Tibial nerve (tissue), 3 donors: ENCODE measurements around the gene ADGRL3.

Experiments used
- POLR2A ChIP-seq, 2 donors: fragments of 450-650 bp; IDR thresholded peaks; one replicate each; pipeline ENCODE4 v1.6.1; 2017; ENCODE audit warnings: antibody characterized with exemption in 2 of 2, mild to moderate bottlenecking in 2 of 2, moderate library complexity in 2 of 2
- TF ChIP-seq, protein P1 (sequence below), 5 experiments: fragments of 200-600 bp in 3 of 5; fragments of 450-650 bp in 2 of 5; sonication (generic) in 3 of 5; IDR thresholded peaks; one replicate each; pipeline ENCODE4 v1.5.1; 2016 to 2019; ENCODE audit warnings: antibody characterized with exemption in 5 of 5, mild to moderate bottlenecking in 3 of 5, moderate library complexity in 2 of 5

DNA sequence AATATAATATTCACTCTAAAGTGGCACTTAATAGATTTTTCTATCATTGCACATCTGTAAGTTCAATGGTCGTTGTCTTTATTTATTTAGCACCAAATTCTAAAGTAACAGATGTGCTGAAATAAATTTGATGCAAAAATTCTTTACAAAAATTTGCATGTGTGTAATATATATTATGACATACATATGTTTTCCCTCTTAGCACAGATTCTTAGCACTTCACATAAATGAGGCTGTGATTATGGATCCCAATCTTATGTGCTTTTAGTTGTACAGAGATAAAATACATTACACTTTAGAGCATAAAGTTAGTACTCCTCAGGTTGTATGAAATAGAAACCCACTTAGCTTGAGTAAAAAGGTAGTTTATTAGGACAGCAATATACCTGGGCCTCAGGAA lies 915.1 kb downstream of the ADGRL3 start:
- no peak for TF ChIP-seq POLR2A (IDR thresholded peaks at IDR 0.05)
- TF ChIP-seq, protein P1, sequence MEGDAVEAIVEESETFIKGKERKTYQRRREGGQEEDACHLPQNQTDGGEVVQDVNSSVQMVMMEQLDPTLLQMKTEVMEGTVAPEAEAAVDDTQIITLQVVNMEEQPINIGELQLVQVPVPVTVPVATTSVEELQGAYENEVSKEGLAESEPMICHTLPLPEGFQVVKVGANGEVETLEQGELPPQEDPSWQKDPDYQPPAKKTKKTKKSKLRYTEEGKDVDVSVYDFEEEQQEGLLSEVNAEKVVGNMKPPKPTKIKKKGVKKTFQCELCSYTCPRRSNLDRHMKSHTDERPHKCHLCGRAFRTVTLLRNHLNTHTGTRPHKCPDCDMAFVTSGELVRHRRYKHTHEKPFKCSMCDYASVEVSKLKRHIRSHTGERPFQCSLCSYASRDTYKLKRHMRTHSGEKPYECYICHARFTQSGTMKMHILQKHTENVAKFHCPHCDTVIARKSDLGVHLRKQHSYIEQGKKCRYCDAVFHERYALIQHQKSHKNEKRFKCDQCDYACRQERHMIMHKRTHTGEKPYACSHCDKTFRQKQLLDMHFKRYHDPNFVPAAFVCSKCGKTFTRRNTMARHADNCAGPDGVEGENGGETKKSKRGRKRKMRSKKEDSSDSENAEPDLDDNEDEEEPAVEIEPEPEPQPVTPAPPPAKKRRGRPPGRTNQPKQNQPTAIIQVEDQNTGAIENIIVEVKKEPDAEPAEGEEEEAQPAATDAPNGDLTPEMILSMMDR (IDR thresholded peaks at IDR 0.05), result no peak
